ENCODE data around the gene EXOSC7.

EXOSC7 gene

GRCh38 chr3:44976002-44976815, at the start of gene EXOSC7, which contains the start of gene ZDHHC3:
Gene EXOSC7 (plus strand): TSS chr3:44976244. CDS start chr3:44976278, 34 bp downstream.
Gene ZDHHC3 (minus strand): TSS chr3:44976174. CDS start chr3:44959436, 16,738 bp downstream.
- DNase-seq (ENCODE audit: low read depth, low spot score): peak; percentile 90
- no peak for TF ChIP-seq CTCF (IDR thresholded peaks at IDR 0.05; ENCODE audit: low read depth, low read length)
- in situ Hi-C loops (cut with HindIII; ENCODE audit: low sequenced_read_pairs): no loop called here
- peak within 1 kb of the TSS; percentile 91 for H3K4me3 ChIP-seq (ENCODE audit: low read depth, low read length)

DNA sequence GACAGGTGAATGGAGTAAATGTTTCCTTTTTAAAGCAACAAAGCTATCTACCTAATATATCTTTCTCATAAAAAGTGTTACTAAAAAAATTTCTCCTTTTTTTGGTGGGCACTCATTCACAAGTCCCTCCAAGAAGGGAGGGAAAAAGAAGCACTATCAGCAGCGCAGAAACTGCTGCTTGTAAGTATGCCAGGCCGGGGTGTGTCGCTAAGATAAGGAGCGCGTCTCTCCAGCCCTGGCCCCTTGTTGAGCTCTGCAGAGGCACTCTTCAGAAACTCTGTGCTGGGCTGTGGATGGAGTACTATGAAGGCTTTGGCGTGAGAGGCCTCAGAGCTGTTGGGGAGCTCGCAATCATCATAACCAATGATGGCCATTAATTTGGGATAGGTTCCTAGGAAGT, 49.1 kb upstream of the EXOSC7 start:
- no peak overlapping the region for H3K4me3 ChIP-seq (ENCODE audit: low read depth, low read length)
- no peak for DNase-seq (ENCODE audit: low read depth, low spot score)
- in situ Hi-C loops (cut with HindIII; ENCODE audit: low sequenced_read_pairs): no loop called here
- no peak for TF ChIP-seq CTCF (IDR thresholded peaks at IDR 0.05; ENCODE audit: low read depth, low read length)

DNA sequence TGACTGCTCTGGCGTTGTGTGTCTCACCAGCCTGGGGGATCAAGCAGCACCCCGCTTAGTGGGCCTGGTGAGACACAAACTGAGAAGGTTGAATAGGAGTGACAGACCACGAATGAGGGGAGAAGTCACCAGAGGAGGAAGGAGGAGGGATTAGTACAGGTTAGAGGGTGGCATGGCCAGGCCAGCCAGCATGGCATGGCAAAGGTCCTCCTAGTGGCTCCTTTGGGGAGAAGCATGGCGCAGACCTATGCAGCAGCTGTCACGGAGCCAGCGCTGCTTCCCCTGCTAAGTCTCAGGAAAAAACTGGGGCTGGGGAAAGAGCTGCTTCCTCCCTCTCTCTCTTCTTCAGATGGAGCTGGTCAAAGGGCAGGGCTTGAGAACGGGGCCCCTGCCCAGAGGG, 48.7 kb upstream of the EXOSC7 start:
- TF ChIP-seq CTCF (IDR thresholded peaks at IDR 0.05; ENCODE audit: low read depth, low read length): no peak
- H3K4me3 ChIP-seq (ENCODE audit: low read depth, low read length): no peak overlapping the region
- no peak for DNase-seq (ENCODE audit: low read depth, low spot score)
- in situ Hi-C loops (cut with HindIII; ENCODE audit: low sequenced_read_pairs): no loop called here

- no peak overlapping the region for H3K4me3 ChIP-seq (ENCODE audit: low read depth, low read length)
- in situ Hi-C loops (cut with HindIII; ENCODE audit: low sequenced_read_pairs): no loop called here
- TF ChIP-seq CTCF (IDR thresholded peaks at IDR 0.05; ENCODE audit: low read depth, low read length): no peak
Measured at GRCh38 chr3:44929782-44930181, 46.3 kb upstream of the EXOSC7 start.

GRCh38 chr3:44930911-44931310, 45.1 kb upstream of the EXOSC7 start:
- no peak for DNase-seq (ENCODE audit: low read depth, low spot score)
- TF ChIP-seq CTCF (IDR thresholded peaks at IDR 0.05; ENCODE audit: low read depth, low read length): no peak
- in situ Hi-C loops (cut with HindIII; ENCODE audit: low sequenced_read_pairs): no loop called here
- no peak overlapping the region for H3K4me3 ChIP-seq (ENCODE audit: low read depth, low read length)

More at GRCh38 chr3:44929782-44930181, 46.3 kb upstream of the EXOSC7 start:
- DNase-seq (ENCODE audit: low read depth, low spot score): no peak

GRCh38 chr3:44931791-44932190, 44.3 kb upstream of the EXOSC7 start:
- no peak overlapping the region for H3K4me3 ChIP-seq (ENCODE audit: low read depth, low read length)
- in situ Hi-C loops (cut with HindIII; ENCODE audit: low sequenced_read_pairs): no loop called here
- TF ChIP-seq CTCF (IDR thresholded peaks at IDR 0.05; ENCODE audit: low read depth, low read length): no peak
- no peak for DNase-seq (ENCODE audit: low read depth, low spot score)
